ENCODE results near the gene KREMEN1. TPM values are rescaled to one million over a fixed set of nuclear protein-coding genes. Genes with fewer than 3 reads are reported as not detected.

Gene KREMEN1
- total RNA-seq, 1 experiment from 2014 or later: 5.8 TPM

DNA sequence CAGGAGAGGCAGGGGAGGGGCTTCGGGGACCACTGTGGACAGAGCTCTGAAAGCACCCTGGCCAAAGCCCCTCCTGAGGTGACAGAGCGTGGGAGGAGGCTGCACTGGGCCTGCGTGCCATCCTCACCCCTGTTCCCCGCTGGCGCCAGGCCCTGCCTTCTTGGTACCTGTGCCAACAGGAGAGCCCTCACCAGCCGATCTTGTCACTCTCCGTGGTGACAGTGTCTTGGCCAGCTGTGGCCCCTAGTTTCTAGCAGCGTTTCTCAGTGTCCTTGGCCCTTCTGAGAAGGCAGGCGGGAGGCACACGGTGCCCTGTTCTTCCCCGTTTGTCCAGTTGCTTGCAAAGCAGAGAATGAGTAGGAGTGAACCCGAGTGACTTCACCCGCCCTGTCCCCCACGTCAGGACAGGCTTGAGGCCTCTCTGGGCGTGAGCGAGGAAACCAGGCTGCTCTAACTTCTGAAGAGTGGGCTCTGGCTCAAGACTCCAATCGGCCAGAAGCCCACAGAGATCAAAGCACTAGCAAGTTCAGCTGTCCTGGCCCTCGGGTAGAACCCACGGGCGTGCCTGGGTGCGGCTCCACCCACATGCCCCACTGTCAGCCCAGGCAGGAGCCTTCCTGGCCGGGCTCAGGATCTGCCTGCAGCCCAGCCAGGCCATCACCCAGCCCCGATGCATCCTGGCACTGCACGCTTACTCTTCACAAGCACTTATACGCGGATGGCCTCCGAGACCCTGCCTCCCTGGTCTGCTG lies 72.7 kb downstream of the KREMEN1 start (continued):
- TF ChIP-seq, protein P1, sequence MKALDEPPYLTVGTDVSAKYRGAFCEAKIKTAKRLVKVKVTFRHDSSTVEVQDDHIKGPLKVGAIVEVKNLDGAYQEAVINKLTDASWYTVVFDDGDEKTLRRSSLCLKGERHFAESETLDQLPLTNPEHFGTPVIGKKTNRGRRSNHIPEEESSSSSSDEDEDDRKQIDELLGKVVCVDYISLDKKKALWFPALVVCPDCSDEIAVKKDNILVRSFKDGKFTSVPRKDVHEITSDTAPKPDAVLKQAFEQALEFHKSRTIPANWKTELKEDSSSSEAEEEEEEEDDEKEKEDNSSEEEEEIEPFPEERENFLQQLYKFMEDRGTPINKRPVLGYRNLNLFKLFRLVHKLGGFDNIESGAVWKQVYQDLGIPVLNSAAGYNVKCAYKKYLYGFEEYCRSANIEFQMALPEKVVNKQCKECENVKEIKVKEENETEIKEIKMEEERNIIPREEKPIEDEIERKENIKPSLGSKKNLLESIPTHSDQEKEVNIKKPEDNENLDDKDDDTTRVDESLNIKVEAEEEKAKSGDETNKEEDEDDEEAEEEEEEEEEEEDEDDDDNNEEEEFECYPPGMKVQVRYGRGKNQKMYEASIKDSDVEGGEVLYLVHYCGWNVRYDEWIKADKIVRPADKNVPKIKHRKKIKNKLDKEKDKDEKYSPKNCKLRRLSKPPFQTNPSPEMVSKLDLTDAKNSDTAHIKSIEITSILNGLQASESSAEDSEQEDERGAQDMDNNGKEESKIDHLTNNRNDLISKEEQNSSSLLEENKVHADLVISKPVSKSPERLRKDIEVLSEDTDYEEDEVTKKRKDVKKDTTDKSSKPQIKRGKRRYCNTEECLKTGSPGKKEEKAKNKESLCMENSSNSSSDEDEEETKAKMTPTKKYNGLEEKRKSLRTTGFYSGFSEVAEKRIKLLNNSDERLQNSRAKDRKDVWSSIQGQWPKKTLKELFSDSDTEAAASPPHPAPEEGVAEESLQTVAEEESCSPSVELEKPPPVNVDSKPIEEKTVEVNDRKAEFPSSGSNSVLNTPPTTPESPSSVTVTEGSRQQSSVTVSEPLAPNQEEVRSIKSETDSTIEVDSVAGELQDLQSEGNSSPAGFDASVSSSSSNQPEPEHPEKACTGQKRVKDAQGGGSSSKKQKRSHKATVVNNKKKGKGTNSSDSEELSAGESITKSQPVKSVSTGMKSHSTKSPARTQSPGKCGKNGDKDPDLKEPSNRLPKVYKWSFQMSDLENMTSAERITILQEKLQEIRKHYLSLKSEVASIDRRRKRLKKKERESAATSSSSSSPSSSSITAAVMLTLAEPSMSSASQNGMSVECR (CRISPR knock-in tag; IDR thresholded peaks at IDR 0.05; ENCODE audit: borderline replicate concordance): no peak
- no peak for TF ChIP-seq ZNF671 (CRISPR knock-in tag; IDR thresholded peaks at IDR 0.05)
- TF ChIP-seq, protein P2, sequence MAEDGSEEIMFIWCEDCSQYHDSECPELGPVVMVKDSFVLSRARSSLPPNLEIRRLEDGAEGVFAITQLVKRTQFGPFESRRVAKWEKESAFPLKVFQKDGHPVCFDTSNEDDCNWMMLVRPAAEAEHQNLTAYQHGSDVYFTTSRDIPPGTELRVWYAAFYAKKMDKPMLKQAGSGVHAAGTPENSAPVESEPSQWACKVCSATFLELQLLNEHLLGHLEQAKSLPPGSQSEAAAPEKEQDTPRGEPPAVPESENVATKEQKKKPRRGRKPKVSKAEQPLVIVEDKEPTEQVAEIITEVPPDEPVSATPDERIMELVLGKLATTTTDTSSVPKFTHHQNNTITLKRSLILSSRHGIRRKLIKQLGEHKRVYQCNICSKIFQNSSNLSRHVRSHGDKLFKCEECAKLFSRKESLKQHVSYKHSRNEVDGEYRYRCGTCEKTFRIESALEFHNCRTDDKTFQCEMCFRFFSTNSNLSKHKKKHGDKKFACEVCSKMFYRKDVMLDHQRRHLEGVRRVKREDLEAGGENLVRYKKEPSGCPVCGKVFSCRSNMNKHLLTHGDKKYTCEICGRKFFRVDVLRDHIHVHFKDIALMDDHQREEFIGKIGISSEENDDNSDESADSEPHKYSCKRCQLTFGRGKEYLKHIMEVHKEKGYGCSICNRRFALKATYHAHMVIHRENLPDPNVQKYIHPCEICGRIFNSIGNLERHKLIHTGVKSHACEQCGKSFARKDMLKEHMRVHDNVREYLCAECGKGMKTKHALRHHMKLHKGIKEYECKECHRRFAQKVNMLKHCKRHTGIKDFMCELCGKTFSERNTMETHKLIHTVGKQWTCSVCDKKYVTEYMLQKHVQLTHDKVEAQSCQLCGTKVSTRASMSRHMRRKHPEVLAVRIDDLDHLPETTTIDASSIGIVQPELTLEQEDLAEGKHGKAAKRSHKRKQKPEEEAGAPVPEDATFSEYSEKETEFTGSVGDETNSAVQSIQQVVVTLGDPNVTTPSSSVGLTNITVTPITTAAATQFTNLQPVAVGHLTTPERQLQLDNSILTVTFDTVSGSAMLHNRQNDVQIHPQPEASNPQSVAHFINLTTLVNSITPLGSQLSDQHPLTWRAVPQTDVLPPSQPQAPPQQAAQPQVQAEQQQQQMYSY (CRISPR knock-in tag; IDR thresholded peaks at IDR 0.05): no peak

DNA sequence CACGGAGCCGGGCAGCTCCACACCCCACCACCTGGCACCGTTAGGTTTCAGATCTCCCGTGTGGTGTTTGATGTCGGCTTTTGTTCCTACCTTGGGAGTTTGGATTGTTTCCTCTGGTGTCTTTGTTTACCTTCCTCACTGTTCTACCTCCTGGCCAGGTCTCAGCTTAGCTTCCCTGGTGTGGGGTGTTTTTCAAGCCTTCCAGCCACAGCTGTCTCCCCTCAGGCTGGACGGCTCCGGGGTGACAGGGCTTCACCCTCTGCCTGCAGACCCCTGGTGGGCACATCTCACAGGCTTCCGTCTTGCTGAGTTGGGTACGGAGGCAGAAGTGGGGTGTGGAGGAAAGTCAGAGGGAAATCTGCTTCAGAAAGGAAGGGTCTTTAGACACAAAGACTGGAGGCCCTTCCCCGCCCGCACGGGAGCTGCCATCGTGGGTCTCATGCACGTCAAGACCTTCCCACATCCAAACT lies 73.3 kb downstream of the KREMEN1 start:
- no peak for TF ChIP-seq ZNF396 (CRISPR knock-in tag; IDR thresholded peaks at IDR 0.05; ENCODE audit: borderline replicate concordance)
- peak; percentile 88 for TF ChIP-seq ZNF423 (CRISPR knock-in tag; IDR thresholded peaks at IDR 0.05)
- ChIA-PET POLR2A (interaction anchor here (1.0 kb wide), 1 partner anchor 346 kb away, joined by 3 read pairs; the partner anchor contains the start of gene XBP1), CTCF (interaction anchor here (1.8 to 7.8 kb wide), 2 partner anchors 9 to 99 kb away, joined by 7 to 66 read pairs; no protein-coding TSS in a partner anchor)
- Mint-ChIP-seq H3K4me1 (peaks cover 25% of the 10 kb centered on the region), H3K9me3 (no peaks in the 10 kb centered on the region), H3K4me3 (no peak overlapping the region), H3K27ac (no peak overlapping the region; the same call in 1 of the 2 replicates), H3K27me3 (ENCODE audit: low read depth) (no peaks in the 10 kb centered on the region), H3K36me3 (no peaks in the 10 kb centered on the region)
- ATAC-seq (no peak), DNase-seq (ENCODE audit: low spot score) (no peak)

DNA sequence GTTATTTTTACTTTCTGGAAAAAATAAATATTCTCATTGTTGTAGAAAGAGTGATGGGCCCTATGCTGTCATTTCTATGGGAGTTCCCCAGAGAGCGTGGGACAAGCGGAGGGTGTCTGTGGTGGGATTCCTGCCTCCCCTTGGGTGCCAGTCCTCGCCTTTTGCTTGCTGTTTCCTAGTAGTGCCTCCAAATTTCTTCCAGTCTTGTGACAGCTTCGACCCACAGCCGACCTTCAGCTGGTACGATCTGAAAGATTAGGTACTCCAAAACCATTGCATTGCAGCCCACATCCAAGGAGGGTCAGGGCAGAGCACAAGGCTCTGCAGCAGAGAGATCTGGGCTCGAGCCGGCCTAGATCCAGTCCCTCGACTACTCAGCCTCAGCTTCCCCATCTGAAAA lies 73.9 kb downstream of the KREMEN1 start:
- peaks cover 25% of the 10 kb centered on the region for H3K4me1 Mint-ChIP-seq
- ATAC-seq: no peak
- CTCF ChIA-PET: interaction anchor here (1.8 kb wide), 1 partner anchor 99 kb away, joined by 7 read pairs; no protein-coding TSS in a partner anchor
- H3K27ac Mint-ChIP-seq: no peak overlapping the region
- H3K9me3 Mint-ChIP-seq: no peaks in the 10 kb centered on the region
- TF ChIP-seq ZBTB21 (CRISPR knock-in tag; IDR thresholded peaks at IDR 0.05; ENCODE audit: borderline replicate concordance): no peak
- TF ChIP-seq, protein P3, sequence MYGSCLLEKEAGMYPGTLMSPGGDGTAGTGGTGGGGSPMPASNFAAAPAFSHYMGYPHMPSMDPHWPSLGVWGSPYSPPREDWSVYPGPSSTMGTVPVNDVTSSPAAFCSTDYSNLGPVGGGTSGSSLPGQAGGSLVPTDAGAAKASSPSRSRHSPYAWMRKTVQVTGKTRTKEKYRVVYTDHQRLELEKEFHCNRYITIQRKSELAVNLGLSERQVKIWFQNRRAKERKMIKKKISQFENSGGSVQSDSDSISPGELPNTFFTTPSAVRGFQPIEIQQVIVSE (CRISPR knock-in tag; IDR thresholded peaks at IDR 0.05; ENCODE audit: borderline replicate concordance): no peak
- H3K4me3 Mint-ChIP-seq: no peak overlapping the region
- no peak for DNase-seq (ENCODE audit: low spot score)
- H3K27me3 Mint-ChIP-seq (ENCODE audit: low read depth): no peaks in the 10 kb centered on the region
- no peaks in the 10 kb centered on the region for H3K36me3 Mint-ChIP-seq
- POLR2A ChIA-PET: interaction anchor here (1.0 kb wide), 1 partner anchor 346 kb away, joined by 3 read pairs; the partner anchor contains the start of gene XBP1

DNA sequence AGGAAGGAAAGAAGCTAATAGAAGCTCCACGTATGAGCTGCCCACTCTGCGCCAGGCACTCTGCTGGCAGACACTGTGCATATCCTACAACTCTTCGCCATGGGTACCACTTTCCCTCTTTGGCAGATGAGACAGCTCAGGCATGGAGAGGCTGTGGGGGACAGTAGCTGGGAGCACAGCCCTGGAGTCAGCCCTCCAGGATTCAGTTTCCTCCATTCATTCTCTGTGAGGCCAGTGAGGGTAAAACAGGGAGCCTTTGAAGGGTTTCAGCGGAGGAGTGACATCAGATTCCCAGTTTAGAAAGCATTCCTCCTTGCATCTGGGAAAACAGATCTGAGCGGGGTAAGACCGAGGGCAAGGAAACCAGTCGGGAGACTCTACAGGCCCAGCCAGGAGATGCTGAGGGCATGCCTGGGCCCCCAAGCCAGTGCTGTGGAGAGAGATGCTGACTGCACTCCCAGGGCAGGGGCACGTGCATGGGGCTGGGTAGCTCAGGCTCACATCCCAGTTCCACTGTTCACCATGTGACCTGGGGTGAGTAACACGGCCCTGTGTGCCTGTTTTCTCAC lies 74.6 kb downstream of the KREMEN1 start:
- no peaks in the 10 kb centered on the region for H3K27me3 Mint-ChIP-seq (ENCODE audit: low read depth)
- CTCF ChIA-PET: no interaction called here
- no peaks in the 10 kb centered on the region for H3K36me3 Mint-ChIP-seq
- H3K27ac Mint-ChIP-seq: no peak overlapping the region
- H3K4me1 Mint-ChIP-seq: peaks cover 25% of the 10 kb centered on the region
- TF ChIP-seq ZBTB21 (CRISPR knock-in tag; IDR thresholded peaks at IDR 0.05; ENCODE audit: borderline replicate concordance) (no peak), SP1 (CRISPR knock-in tag; conservative IDR thresholded peaks at IDR 0.05) (no peak), NFATC4 (CRISPR knock-in tag; IDR thresholded peaks at IDR 0.05) (no peak), ZNF232 (CRISPR knock-in tag; IDR thresholded peaks at IDR 0.05) (no peak), MXD4 (CRISPR knock-in tag; IDR thresholded peaks at IDR 0.05; ENCODE audit: borderline replicate concordance) (no peak), SMAD4 (CRISPR knock-in tag; IDR thresholded peaks at IDR 0.05) (no peak), CREM (CRISPR knock-in tag; IDR thresholded peaks at IDR 0.05) (no peak)
- TF ChIP-seq, protein P4, sequence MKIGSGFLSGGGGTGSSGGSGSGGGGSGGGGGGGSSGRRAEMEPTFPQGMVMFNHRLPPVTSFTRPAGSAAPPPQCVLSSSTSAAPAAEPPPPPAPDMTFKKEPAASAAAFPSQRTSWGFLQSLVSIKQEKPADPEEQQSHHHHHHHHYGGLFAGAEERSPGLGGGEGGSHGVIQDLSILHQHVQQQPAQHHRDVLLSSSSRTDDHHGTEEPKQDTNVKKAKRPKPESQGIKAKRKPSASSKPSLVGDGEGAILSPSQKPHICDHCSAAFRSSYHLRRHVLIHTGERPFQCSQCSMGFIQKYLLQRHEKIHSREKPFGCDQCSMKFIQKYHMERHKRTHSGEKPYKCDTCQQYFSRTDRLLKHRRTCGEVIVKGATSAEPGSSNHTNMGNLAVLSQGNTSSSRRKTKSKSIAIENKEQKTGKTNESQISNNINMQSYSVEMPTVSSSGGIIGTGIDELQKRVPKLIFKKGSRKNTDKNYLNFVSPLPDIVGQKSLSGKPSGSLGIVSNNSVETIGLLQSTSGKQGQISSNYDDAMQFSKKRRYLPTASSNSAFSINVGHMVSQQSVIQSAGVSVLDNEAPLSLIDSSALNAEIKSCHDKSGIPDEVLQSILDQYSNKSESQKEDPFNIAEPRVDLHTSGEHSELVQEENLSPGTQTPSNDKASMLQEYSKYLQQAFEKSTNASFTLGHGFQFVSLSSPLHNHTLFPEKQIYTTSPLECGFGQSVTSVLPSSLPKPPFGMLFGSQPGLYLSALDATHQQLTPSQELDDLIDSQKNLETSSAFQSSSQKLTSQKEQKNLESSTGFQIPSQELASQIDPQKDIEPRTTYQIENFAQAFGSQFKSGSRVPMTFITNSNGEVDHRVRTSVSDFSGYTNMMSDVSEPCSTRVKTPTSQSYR (CRISPR knock-in tag; IDR thresholded peaks at IDR 0.05): no peak
- TF ChIP-seq, protein P5, sequence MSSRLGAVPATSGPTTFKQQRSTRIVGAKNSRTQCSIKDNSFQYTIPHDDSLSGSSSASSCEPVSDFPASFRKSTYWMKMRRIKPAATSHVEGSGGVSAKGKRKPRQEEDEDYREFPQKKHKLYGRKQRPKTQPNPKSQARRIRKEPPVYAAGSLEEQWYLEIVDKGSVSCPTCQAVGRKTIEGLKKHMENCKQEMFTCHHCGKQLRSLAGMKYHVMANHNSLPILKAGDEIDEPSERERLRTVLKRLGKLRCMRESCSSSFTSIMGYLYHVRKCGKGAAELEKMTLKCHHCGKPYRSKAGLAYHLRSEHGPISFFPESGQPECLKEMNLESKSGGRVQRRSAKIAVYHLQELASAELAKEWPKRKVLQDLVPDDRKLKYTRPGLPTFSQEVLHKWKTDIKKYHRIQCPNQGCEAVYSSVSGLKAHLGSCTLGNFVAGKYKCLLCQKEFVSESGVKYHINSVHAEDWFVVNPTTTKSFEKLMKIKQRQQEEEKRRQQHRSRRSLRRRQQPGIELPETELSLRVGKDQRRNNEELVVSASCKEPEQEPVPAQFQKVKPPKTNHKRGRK (CRISPR knock-in tag; IDR thresholded peaks at IDR 0.05; ENCODE audit: borderline replicate concordance): no peak
- ATAC-seq (no peak), DNase-seq (ENCODE audit: low spot score) (no peak)
- no peaks in the 10 kb centered on the region for H3K9me3 Mint-ChIP-seq
- H3K4me3 Mint-ChIP-seq: no peak overlapping the region
- POLR2A ChIA-PET: no interaction called here

All from WTC11 (cell line).